Caki2 (cell line): ENCODE data around the gene EIF2D. TPM values are rescaled to one million over a fixed set of nuclear protein-coding genes. Genes with fewer than 3 reads are reported as not detected.
"Not testable (repeated sequence)": the region's sequence is repeated elsewhere in the genome, so short reads cannot be mapped to it uniquely, and the experiment has no call there.

Experiments
- DNase-seq: peaks from one replicate; pipeline ENCODE4 v3.0.0-alpha.2; 2015; ENCODE audit warnings: low read depth
- in situ Hi-C: cut with HindIII; loops from 2 replicates; pipeline ENCODE4 v1.10.0; 2016; ENCODE audit warnings: low sequenced_read_pairs, low pct_unique_long_range_greater_than_20kb, mixed read lengths
- total RNA-seq: library from RNA; depleted of rRNA; stranded (reverse); fragments of >200 nt; shearing (Covaris generic); gene quantifications from 2 replicates; pipeline ENCODE4 v1.2.3, GENCODE V29; 2014; ENCODE audit warnings: low replicate concordance; rRNA removed

Gene EIF2D
- 59.5 and 63.7 TPM in 2 replicates for total RNA-seq

- peak; percentile 96 for DNase-seq
- in situ Hi-C loops: no loop called here
Observed at GRCh38 chr1:206612129-206612876, at the start of gene EIF2D. Gene EIF2D (minus strand): TSS chr1:206612465. CDS start chr1:206612342, 123 bp downstream.

DNA sequence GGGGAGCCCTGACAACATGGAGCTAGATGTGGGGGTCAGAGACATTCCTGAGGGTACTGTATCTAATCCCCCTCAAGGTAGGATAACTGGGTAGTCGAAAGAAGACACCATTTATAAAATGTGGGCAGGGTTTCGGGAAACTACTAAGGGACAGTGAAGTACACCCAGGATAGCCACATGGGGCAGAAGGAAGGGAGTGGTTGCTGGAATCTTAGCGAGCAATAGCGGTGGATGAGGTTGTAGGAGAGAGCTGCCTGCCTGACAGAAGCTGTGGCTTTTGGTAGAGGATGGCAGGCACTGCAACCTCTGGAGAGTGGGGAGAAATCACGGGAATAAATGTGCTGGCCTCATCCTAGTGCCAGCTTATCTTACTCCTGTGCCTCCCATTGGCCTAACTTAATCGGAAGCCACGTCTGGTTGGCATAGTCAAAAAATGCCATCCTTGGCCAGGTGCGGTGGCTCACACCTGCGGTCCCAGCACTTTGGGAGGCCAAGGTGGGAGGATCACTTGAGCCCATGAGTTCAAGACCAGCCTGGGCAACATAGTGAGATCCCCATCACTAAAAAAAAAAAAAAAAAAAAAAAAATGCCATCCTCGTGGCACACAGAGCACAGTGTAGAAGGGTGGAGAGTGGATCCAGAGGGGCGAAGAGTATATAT is 49.0 kb upstream of the EIF2D start:
- in situ Hi-C loops: no loop called here

DNA sequence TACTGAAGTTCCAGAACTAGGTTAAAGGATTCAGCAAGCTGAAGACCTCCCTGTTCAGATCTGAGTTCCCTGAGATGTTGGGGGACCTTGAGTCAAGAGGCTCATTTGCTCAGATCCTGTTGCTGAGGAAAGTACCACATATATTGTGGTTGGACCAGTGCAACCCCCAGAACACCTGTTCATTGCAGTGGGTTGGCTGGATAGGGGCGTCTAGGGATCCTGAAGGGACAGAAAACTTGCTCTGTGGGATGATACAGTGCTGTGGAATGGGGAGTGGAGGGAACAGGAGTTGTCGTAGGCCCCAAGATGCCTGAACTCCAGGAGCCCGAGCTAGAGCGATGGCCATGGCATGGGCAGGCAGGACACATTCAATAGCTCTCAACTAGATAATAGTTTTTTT is 47.9 kb upstream of the EIF2D start:
- no peak for DNase-seq
- in situ Hi-C loops: no loop called here

More for the DNA sequence above, 49.0 kb upstream of the EIF2D start:
- DNase-seq: no peak

- in situ Hi-C loops: no loop called here
- DNase-seq: no peak
Observed at GRCh38 chr1:206658981-206659273, 46.7 kb upstream of the EIF2D start.

GRCh38 chr1:206658264-206658980 is 46.2 kb upstream of the EIF2D start:
- DNase-seq: no peak
- in situ Hi-C loops: no loop called here

DNA sequence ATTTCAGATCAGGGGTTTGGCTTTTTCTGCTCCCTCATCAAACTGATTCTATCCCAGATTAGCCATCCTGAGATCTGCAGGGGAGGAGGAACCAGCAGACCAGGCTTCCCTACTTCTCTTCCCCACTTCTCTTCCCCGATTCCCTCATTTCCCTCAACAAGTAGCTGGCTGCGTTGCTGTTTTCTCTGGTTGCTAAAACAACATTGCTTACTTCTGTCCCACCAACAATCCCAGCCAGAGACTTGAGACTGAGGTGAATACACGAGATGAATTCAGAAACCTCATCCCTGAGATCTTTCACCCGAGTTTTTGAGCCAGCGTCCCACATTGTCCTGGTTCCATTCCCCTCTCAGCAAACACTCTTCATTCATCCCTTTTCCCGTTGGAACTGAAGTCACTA is 45.5 kb upstream of the EIF2D start:
- no peak for DNase-seq
- in situ Hi-C loops: no loop called here

- in situ Hi-C loops: no loop called here
- DNase-seq: no peak
Observed at GRCh38 chr1:206656936-206657335, 44.7 kb upstream of the EIF2D start.

DNA sequence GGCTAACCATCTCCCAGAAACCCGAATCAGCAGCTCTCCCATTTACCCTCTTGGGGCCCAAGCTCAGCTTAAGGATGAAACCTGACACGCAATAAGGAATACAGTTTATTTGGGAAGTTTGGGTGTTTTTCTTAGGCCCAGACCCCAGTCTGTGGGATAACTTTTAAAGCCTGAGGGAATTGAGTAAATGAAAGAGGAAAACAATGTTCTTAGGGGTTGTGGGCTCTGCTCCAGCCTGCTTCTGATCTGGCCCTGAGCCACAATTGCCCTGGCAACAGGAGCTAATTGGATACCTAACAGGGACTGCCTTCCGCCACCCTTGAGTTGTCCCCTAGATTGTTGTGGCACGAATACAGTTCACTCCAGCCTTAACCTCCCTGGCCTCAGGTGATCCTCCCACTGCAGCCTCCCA is 43.2 kb upstream of the EIF2D start:
- DNase-seq: no peak
- in situ Hi-C loops: no loop called here

- in situ Hi-C loops: no loop called here
- DNase-seq: no peak
Observed at GRCh38 chr1:206654828-206655227, 42.6 kb upstream of the EIF2D start.

- in situ Hi-C loops: no loop called here
- no peak for DNase-seq
Observed at GRCh38 chr1:206653715-206654459, 41.6 kb upstream of the EIF2D start.

- no peak for DNase-seq
- in situ Hi-C loops: no loop called here
Observed at GRCh38 chr1:206651958-206652890, 40.0 kb upstream of the EIF2D start.

- no peak for DNase-seq
- in situ Hi-C loops: no loop called here
Observed at GRCh38 chr1:206651014-206651413, 38.7 kb upstream of the EIF2D start.

GRCh38 chr1:206649261-206649921 is 37.1 kb upstream of the EIF2D start:
- in situ Hi-C loops: no loop called here
- DNase-seq: no peak

DNA sequence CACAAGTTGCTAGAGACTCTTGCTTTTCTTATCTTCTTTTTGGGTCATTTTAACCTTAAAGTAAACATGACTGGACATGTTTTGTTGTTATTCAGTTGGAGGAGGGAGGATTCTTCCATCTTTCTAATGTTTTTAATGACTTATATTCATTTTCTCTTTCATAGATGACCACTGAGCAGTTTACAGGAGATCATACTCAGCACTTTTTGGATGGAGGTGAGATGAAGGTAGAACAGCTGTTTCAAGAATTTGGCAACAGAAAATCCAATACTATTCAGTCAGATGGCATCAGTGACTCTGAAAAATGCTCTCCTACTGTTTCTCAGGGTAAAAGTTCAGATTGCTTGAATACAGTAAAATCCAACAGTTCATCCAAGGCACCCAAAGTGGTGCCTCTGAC is 35.0 kb upstream of the EIF2D start:
- in situ Hi-C loops: no loop called here
- no peak for DNase-seq

DNA sequence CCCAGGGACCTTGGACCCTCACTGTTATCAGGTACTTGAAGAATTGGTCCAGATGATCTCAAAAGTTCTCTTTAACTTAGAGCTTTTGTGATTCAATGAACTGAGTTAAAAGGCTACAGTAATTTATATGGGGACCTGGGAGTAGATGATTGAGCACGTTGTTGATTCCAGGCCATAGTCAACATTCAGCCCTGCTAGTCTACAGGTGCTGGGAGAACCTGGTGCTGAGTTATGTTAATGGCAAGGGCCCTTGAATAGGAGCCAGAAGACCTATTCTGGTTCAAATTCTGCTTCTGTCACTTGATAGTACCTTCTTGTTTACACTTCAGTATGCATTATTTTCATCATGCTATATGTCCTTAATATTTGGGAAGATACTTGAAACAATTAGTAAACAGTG is 34.2 kb upstream of the EIF2D start:
- no peak for DNase-seq
- in situ Hi-C loops: no loop called here

DNA sequence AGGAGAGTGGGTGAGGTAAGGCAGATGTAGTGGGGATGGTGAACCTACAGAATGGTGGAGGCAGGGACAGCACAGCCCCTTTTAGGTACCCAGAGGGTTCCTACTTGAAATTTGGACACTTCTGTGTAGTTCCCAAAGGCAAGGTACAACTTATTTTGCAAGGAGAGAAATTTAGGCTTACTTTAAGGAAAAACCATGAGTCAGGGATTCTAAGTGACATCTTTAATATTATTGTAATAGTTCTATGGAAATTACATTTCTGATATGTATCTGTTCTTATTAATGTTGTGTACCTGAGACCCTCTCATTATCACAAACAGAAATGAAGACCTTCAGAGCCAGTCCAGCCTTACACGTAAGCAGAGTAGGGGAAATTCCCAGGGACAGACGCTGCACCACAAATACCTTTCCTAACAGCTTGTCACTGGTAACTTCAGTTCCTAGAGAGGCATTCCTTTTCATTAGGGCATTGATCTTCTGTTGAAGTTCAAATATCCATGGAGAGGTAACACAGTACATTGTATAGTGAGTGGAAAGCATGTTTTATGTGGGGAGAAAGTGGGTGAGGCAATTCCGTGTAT is 30.9 kb upstream of the EIF2D start:
- DNase-seq: no peak
- in situ Hi-C loops: no loop called here

DNA sequence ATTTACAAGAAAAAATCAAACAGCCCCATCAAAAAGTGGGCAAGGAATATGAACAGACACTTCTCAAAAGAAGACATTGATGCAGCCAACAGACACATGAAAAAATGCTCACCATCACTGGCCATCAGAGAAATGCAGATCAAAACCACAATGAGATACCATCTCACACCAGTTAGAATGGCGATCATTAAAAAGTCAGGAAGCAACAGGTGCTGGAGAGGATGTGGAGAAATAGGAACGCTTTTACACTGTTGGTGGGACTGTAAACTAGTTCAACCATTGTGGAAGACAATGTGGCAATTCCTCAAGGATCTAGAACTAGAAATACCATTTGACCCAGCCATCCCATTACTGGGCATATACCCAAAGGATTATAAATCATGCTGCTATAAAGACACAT is 29.8 kb upstream of the EIF2D start:
- in situ Hi-C loops, DNase-seq: not testable (repeated sequence)
